Bone marrow (tissue), 2 donors: ENCODE measurements around the gene RPS10.
A peak's percentile ranks its signal among the peaks of the same experiment; 100 is the strongest.
"Not testable (repeated sequence)": the region's sequence is repeated elsewhere in the genome, so short reads cannot be mapped to it uniquely, and the experiment has no call there.

Experiments used
- DNase-seq, 2 donors: peaks; one replicate each; lab custom pipeline; 2025; lab: John Stamatoyannopoulos, UW

The RPS10 gene

DNA sequence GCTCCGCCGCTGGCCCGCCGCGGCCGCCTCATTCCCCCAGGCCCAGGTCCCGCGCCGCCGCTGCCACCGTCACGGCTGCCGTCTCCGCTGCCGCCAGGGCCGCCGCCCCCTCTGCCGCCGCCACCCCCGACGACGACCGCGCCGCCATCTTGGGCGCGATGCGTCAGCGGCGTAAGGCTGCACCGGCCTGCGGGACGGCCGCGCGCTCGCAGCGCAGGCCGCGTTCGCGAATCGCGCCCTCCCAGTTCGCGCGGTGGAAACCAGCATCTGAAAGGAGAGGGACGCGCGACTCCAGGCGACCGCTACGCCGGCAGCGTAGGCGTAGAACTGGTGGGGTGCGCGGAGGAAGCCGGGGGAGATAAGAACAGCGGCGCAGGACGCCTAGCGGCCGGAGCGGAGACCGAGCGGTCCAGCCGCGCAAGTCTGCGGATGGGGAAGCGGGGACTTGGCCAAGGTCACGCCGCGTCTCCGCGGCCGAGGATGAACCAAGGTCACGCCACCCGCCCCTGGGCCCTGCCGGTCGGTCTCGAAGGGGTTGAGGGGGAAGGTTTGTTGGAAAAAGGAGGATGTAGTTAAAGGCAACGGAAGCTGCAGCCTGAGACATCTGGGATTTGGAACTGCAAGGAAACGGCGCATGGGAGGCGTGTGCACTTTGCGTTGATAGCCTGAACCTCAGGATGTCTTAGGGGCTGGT is 33.2 kb downstream of the RPS10 start, which contains the start of gene NUDT3:
NUDT3 (minus strand) TSS at position 173 of the 694 bp plus-strand sequence. CDS start 307 bp downstream, outside the sequence.
- DNase-seq, result peak; percentile 79 to 92

DNA sequence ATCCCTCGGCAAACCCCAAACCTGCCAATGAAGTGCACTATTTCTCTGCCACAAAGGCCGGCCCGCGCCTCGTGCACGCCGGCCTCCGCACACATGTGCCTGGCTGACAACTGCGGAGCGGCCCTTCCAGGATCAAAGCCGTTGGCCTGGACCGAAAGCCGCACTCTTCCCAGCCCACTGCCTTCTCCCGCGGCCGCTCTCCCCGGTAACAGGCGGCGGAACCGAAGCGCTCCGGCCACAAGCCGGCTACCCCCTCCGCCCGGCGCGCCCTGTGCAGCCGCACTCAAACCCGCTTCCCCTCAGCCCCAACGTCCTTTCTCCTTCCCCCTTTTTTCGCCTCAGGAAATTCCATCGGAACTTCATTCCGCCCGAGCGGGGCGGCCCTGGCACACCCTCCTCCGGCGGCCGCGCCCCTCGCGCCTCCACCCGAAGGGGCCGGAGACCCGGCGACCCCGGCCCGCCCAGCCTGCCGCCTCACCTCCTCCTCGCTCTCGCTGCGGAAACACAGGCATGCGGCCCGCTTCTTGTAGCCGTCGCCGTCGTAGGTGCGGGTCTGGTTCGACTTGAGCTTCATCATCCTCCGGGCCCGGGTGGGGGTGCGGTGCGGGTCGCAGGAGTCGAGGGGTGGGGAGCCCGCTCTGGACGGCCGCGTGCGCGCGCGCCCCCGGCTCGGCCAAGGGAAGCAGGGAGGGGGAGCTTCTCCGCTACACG is 33.9 kb downstream of the RPS10 start:
- peak in 1 of 2 donors; percentile 60 for DNase-seq

DNA sequence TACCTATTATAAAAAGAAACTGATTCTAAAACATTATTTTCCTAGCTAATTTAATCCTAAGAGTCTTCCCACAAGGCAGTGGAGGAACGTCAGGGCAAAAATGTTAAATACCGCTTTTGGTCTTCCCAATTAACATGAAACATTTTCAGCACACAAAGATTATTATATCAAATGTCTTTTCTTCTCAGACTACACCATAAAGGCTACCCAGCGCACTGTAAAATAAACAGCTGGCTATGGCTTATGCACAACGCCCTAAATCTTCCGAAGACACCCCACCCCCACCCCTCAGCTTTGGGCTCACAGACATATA is 34.4 kb downstream of the RPS10 start:
- DNase-seq, result no peak

DNA sequence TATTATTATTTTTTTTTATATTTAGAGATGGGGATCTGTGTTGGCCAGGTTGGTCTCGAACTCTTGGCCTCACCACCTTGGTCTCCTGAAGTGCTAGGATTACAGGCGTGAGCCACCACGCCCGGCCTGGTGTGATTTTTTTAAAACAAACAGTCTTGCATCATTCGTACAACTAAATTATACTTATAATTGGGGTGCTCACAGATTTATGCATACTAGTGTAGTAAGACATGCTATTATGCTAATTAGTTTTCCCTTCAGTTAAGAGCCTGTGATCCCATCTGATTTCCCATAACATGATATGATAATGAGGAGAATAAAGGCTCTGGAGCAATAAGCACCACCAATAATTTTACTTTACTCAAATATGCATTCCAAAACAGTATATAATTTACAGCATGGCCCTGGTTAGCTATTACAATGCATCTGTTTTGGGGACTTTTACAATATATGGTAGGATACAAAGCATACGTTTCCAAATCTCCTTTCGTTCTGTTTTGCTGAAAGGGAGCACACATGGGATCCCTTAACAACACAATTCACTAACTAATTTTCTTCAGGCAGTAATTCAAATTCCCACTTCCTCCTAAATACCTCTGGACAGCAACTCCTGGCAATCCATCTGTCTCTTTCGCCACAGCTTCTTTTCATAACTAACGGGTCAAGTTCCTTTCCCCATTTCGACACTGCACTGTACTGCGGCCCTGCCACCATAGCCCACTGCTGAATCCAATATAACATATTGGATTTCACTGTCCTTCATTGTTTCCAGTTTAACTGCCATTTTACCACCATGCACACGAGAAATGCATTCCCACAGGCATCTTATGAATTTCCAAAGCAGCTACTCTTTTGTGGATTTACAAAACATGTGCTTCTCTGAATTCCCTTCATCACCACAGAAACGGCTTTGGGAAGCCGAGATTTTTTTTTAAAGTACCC is 35.1 kb downstream of the RPS10 start:
- DNase-seq, result no peak

DNA sequence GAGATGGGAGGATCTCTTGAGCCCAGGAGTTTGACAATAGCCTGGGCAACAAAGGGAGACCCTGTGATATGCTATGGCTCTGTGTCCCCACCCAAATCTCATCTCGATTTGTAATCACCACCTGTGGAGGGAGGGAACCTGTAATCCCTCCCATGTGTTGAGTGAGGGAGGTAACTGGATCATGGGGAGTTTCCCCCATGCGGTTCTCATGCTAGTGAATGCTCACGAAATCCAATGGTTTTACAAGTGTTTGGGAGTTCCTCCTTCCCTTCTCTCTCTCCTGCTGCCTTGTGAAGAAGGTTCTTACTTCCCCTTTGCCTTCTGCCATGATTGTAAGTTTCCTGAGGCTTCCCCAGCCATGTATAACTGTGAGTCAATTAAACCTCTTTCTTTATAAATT is 36.8 kb downstream of the RPS10 start:
- no peak for DNase-seq

DNA sequence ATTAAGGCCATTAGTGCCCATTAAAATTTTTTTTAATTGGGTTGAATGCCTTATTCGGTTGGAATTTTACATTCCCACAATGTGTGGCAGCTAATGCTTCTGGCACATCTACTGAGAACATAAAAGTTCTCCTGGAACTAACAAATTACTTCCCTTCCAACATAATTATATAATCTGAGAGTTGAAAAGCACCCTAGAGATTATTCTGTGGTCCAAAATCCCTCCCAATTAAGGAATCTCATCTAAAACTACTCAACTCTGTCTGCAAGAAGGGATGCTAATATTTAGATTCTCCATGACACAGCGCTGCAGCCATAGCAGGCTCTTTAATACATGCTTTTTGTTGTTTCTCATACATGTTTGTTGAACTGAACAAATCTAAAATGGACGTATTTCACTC is 37.4 kb downstream of the RPS10 start:
- DNase-seq, result no peak

DNA sequence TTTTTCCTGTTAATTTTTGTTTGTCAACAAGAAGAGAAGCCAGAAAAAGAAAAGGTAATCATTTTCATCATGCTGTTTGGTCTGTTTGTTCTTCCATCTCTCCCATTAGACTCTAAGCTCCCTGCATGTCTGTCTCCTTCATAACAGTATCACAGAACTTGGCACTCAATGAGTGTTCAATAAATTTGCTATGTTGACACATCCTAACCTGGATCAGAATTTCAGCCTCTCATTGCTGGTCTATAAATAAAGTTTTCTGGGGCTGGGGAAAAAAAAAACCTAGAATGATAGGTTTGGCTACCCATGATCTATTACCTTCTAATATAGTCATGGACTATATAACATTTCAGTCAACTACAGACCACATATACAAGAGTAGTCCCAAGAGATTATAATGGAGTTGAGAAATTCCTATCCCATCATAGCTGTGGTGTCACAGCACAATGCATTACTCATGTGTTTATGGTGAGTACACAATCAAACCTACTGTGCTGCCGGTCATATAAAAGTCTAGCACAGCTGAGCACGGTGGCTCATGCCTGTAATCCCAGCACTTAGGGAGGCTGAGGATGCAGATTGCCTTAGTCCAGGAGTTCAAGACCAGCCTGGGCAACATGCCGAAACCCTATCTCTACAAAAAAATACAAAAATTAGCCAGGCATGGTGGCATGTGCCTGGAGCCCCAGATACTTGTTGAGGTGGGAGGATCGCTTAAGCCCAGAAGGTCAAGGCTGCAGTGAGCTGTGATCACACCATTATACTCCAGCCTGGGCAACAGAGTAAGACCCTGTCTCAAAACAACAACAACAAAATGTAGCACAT is 39.3 kb downstream of the RPS10 start:
- no peak for DNase-seq

DNA sequence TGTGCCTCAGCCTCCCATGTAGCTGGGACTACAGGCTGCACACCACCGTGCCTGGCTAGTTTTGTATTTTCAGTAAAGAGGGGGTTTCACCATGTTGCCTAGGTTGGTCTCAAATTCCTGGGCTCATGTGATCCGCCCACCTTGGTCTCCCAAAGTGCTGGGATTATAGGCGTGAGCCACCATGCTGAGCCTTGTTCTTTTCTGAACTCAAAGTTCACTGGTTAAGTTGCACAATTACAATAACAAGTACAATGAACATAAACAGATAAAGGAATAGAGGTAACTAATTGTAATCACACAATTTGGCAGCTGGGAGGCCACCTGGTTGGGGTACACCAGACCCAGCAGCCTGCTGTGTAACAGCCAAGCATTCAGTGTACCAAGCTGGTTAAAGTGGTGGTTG is 40.1 kb downstream of the RPS10 start:
- no peak for DNase-seq

DNA sequence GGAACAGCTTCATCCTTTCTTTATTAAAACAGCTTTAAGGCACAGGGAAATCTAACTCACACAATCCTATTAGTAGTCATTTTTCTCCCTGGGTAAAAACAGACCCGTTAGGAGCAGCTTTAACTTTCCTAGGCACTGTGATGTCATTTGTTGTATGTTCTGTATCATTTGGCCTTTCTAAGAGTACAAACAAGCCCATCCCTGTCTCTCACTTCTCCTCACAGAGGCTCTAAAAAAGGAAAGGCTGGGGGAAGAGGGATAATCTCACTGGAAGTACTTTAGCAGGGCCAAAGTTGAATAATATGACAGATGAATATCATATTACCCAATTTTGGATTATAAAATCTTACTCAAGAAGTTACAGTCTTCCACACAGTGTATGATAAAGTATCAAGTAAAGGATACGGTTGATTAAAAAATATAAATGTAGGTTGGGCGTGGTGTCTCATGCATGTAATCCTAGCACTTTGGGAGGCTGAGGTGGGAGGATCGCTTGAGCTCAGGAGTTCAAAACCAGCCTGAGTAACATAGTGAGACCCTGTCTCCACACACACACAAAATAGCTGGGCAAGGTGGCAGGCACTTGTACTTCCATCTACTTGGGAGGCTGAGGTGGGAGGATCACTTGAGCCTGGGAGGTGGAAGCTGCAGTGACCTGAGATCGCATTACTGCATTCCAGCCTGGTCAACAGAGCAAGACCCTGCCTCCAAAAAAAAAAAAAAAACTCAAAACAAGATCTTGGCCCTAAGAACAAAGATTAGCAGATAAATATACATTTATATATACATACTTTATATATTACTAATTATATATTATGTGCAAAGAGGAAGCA is 41.3 kb downstream of the RPS10 start:
- no peak for DNase-seq

DNA sequence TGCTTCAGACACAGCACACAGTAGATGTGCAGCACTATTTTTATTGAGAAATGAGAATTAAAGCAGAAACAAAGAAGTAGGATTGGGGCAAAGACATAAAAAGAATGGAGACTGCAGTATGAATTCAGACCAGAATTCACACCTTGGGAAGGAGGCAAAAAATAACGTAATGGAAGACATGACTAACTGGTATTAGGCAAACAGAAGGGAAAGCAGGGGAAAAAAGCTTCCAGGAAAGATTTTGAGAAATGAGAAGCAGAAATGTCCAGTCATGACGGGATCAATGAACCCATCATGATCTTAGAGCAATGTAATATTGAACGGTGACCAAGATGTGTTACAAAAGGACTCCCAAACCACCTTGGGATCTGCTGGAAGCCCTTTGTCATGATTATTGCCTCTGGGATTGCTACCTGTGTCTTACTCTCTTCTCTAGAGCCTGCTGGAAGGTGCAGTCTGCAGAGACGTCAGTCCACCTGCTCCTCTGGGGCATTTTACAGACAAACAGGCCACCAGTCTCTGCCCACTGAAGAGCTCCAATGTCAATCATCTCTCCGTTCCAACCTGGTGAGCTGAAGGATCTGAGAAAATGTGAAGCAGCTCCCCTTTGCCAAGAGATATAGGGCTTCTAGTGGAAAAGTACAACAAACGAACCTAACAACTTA is 42.1 kb downstream of the RPS10 start:
- no peak for DNase-seq

DNA sequence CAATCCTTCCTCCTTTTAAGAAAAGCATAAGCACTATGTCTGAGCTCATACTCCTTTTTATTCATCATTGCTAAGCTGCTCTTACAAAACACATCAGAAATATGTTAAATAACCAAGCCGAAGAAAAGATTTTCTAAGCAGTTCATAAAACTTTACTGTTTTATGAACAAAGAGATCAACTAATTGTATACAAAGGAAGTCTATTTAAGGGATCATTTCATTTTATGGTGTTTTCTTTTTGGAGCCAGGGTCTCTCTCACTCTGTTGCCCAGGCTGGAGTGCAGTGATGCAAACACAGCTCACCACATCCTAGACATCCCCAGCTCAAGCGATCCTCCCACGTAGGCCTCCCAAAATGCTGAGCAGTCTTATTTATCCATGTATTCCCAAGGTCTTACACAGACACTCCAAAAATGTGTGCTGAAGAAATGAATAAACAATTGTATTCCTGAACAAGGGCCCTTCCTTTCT is 42.7 kb downstream of the RPS10 start:
- DNase-seq, result no peak

DNA sequence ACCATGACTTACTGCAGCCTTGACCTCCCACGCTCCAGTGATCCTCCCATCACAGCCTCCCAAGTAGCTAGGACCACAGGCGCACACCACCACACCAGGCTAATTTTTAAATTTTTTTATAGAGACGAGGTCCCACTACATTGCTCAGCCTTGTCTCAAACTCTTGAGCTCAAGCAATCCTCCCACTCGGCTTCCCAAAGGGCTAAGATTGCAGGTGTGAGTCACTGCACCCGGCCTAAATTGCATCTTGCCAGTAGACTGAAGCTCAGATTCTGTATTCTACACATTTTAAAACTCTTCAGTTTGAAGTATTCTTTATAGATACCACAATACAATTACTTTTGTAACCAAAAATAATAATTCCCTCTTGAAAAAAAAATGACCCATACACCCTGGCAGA is 44.8 kb downstream of the RPS10 start:
- no peak for DNase-seq

DNA sequence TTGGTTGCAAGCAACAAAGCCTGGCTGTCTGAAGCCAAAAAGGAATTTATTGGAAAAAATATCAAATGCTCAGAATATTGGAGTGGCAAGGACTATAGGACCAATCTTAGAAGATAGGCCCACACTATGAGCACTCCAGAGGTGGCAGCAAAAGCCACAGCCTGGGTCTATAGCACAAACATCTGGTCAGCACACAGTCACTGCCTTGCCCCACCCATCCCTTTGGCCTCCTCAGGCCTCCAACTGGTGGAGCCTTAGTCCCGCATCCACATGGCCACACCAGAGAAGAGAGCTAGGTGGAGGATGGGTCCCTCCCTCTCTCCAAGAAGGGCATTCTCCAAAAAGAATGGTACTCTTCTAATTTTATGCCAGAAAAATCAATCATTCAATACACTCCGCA is 47.4 kb downstream of the RPS10 start:
- no peak for DNase-seq

DNA sequence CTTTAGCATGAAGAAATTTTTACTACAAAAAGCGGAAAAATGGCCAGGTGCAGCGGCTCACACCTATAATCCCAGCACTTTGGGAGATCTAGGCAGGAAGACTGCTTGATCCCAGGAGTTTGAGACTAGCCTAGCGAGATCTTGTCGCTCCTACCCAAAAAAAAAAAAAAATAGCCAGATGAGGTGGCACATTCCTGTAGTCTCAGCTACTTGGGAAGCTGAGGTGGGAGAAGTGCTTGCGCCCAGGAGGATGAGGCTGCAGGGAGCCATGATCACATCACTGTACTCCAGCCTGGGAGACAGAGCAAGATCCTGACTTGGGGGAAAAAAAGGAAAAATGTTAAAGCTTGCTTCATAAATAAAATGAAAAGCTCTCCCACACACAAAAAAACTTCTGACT is 47.9 kb downstream of the RPS10 start:
- DNase-seq, result no peak

DNA sequence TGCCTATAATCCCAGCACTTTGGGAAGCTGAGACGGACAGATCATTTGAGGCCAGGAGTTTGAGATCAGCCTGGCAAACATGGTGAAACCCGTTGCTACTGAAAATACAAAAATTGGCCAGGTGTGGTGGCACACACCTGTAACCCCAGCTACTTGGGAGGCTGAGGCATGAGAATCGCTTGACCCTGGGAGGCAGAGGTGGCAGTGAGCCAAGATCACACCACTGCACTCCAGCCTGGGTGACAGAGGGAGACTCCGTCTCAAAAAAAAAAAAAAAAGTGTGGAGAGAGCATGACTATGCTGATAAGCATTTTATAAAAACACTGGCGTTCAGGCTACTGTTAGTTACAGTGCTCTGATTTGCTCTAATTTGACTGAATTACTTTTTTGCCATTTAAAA is 48.3 kb downstream of the RPS10 start:
- not testable (repeated sequence) for DNase-seq

DNA sequence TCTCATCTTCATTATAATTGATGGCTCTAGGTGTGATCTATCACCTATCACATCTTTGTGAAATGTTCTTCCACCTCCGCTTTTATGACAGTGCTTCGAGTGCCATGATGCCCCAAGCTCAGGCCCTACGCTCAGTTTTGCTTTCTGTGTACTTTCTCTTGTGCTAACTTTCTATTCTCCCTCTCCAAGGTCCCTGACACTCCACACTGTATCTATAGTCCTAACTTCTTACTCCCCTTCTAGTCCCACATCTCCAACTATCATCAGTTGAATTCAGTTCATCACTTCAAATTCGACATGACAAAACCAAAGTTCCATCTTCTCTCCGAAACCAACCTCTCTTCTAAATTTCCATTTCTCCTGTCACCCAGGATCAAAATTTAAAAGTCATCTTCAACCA is 50.0 kb downstream of the RPS10 start:
- no peak for DNase-seq

DNA sequence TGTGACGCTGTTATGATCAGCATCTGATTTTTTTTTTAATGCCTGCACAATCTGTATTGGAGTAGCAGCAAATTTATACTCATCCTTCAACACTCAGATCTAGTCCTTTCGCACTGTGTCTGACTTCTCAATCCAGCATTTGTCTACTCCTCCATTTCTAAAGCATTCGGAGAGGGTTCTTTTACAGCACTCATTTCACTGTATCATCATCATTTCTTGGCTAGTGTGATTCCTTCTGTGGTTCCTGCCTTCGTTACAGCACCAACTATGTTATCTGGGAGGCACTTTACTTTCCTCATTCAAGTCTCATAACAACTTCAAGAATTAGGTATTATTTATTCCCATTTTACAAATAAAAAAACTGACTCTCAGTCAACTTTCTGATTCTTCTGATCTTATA is 51.4 kb downstream of the RPS10 start:
- DNase-seq, result no peak

DNA sequence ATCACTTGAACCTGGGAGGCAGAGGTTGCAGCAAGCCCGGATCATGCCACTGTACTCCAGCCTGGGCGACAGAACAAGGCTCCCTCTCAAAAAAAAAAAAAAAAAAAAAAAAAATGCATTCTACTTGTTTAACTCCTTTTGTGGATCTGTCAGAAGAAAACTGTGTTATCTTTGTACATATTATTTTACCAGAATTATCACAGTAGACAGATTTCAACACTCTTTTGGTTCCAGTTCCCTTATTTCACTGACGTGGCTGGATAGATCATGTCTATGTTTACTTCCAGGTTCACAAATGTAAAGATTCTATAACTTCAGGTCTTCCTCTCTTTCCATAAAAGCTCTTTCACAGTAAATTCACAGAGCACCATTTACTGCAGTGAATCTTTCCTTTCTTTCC is 51.8 kb downstream of the RPS10 start:
- peak in 1 of 2 donors; percentile 28 for DNase-seq

DNA sequence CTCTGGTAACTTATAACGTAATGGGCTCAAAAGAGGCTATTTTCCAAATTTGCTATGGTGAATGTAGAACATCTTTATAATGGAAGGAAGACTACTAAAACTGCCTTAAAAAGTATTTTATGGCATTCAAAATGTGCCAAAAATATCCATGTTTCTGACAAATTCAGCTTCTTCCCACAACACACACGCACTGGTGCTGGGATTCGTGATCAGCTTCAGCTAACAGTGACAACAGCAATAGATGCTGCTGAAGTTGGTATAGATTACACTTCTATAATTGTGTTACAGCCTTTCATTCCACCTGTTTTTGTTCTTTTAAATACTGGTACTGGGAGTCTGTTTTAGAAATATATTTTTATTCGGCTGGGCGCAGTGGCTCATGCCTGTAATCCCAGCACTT is 52.4 kb downstream of the RPS10 start:
- no peak for DNase-seq

DNA sequence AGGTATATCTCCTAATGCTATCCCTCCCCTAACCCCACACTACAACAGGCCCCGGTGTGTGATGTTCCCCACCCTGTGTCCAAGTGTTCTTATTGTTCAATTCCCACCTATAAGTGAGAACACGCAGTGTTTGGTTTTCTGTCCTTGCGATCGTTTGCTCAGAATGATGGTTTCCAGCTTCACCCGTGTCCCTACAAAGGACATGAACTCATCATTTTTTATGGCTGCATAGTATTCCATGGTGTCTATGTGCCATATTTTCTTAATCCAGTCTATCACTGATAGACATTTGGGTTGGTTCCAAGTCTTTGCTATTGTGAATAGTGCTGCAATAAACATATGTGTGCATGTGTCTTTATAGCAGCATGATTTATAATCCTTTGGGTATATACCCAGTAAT is 54.0 kb downstream of the RPS10 start:
- DNase-seq, result not testable (repeated sequence)
